WERI-Rb-1 (cell line): Measurements from ENCODE around the gene ING5.

ENCODE experiments used
- DNase-seq: peaks from one replicate; pipeline ENCODE4 v3.0.0-alpha.2; 2020
- H3K27ac ChIP-seq: fragments of 250-450 bp; sonication (Bioruptor Pico); 2 replicates; pipeline ENCODE4 v1.5.1; 2020; ENCODE audit warnings: mild to moderate bottlenecking, moderate library complexity
- H3K27me3 ChIP-seq: fragments of 250-450 bp; sonication (Bioruptor Pico); 2 replicates; pipeline ENCODE4 v1.5.1; 2021; ENCODE audit warnings: mild to moderate bottlenecking, low read depth, moderate library complexity; ENCODE audit not compliant: insufficient read depth, severe bottlenecking
- H3K36me3 ChIP-seq: fragments of 250-450 bp; sonication (Bioruptor Pico); 2 replicates; pipeline ENCODE4 v1.5.1; 2020; ENCODE audit warnings: mild to moderate bottlenecking, moderate library complexity
- H3K4me3 ChIP-seq: 2 replicates; pipeline ENCODE4 v1.5.1; 2011; ENCODE audit warnings: low read depth, mild to moderate bottlenecking, control low read depth, low read length
- H3K9me3 ChIP-seq: fragments of 250-450 bp; sonication (Bioruptor Pico); 2 replicates; pipeline ENCODE4 v1.5.1; 2021; ENCODE audit warnings: mild to moderate bottlenecking, moderate library complexity; ENCODE audit not compliant: severe bottlenecking
- TF ChIP-seq, protein P1 (sequence below): IDR thresholded peaks from 2 replicates; pipeline ENCODE4 v1.5.1; 2011; ENCODE audit warnings: low read depth, mild to moderate bottlenecking, control low read depth, inconsistent platforms, low read length

Gene ING5

DNA sequence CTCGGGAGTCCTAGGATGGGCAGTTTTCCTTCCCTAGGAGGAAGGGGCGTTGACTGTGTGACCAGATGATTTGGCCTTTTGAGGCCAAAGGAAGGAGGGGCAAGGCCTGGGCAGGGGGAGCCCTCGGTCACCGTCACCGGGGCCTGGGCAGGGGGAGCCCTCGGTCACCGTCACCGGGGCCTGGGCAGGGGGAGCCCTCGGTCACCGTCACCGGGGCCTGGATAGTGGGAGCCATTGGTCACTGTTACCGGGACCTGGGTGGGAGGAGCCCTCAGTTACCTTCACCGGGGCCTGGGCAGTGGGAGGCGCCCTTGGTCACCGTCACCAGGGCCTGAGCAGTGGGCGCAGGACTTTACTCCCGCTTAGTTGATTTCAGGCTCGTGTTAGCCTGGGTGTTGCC lies 49.9 kb downstream of the ING5 start:
- DNase-seq: no peak
- Histone ChIP-seq H3K36me3 (peaks cover 33% of the 10 kb centered on the region), H3K27me3 (no peaks in the 10 kb centered on the region), H3K27ac (no peak overlapping the region), H3K4me3 (no peak overlapping the region), H3K9me3 (no peaks in the 10 kb centered on the region)
- TF ChIP-seq, protein P1, sequence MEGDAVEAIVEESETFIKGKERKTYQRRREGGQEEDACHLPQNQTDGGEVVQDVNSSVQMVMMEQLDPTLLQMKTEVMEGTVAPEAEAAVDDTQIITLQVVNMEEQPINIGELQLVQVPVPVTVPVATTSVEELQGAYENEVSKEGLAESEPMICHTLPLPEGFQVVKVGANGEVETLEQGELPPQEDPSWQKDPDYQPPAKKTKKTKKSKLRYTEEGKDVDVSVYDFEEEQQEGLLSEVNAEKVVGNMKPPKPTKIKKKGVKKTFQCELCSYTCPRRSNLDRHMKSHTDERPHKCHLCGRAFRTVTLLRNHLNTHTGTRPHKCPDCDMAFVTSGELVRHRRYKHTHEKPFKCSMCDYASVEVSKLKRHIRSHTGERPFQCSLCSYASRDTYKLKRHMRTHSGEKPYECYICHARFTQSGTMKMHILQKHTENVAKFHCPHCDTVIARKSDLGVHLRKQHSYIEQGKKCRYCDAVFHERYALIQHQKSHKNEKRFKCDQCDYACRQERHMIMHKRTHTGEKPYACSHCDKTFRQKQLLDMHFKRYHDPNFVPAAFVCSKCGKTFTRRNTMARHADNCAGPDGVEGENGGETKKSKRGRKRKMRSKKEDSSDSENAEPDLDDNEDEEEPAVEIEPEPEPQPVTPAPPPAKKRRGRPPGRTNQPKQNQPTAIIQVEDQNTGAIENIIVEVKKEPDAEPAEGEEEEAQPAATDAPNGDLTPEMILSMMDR: no peak

DNA sequence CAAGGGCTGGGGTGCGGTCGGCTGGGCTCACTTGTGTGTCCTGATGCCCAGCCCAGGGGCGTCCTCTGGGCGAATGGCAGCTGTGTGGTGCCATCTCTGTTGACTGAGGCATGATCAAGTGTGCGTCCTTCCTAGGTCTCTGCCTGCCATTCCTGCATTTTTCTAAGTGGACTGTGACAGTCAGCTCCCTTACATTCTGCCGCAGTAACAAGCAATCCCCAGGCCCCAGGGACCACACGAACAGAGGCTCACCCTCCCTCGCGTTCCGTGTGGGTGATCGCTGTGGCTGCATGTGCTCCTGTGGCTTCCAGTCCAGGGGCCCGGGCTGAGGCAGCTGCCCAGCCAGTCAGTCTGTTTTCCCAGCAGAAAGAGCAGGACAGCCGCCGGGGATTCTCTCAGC lies 50.4 kb downstream of the ING5 start:
- peaks cover 33% of the 10 kb centered on the region for H3K36me3 ChIP-seq

DNA sequence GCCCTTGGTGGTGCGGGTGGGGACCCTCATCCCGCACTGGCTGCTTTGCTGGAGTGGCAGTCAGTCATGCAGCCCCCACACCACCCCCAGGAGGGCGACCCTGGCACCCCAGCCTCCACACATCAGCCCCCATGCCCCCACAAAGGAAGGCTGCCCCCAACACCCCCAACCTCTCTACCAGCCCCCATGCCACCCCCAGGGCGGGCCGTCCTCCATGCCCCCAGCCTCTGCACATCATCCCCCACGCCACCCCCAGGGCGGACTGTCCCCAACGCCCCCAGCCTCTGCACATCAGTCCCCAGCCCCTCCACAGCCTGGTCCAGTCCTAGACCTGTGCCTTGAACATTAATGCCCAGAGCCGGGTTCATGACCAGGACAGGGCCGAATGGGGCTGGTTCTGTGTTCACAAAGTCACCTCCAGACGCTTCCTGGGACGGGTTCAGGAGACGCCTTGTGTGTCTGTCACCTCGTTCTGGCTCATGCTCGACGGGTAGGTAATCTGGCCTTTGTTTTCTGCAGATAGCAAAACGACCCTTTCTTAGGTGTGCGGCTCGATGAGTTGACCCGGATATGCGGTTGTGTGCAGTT lies 50.9 kb downstream of the ING5 start:
- H3K9me3 ChIP-seq: no peaks in the 10 kb centered on the region
- no peak for DNase-seq
- H3K4me3 ChIP-seq: no peak overlapping the region
- peaks cover 30% of the 10 kb centered on the region for H3K36me3 ChIP-seq
- no peaks in the 10 kb centered on the region for H3K27me3 ChIP-seq
- H3K27ac ChIP-seq: peak overlapping the region; percentile 53
- TF ChIP-seq, protein P1: no peak

More for the DNA sequence above, 50.4 kb downstream of the ING5 start:
- TF ChIP-seq, protein P1: no peak
- Histone ChIP-seq H3K9me3 (no peaks in the 10 kb centered on the region), H3K27me3 (no peaks in the 10 kb centered on the region), H3K27ac (no peak overlapping the region), H3K4me3 (no peak overlapping the region)
- DNase-seq: no peak

DNA sequence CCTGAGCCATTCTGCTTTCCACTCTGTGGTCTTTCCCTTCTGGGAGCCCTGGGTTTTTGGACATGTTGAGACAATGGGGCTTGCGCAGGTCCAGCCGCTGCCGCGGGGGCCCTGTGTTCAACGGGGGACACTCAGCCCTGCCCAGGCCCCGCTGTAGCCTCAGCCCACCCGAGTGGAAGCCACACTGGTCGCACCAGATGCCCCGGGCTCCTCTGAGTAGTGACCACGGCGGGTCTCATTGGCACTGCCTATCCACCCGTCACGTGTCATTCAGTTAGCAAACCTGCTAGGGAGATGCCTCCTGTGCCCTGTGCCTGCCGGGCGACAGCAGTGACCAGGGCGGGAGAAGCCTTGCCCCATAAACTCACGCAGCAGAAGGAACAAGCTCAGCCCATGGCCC lies 51.7 kb downstream of the ING5 start:
- Histone ChIP-seq H3K9me3 (no peaks in the 10 kb centered on the region), H3K36me3 (peaks cover 29% of the 10 kb centered on the region), H3K27ac (peak overlapping the region; percentile 53), H3K27me3 (no peaks in the 10 kb centered on the region), H3K4me3 (no peak overlapping the region)
- no peak for DNase-seq
- TF ChIP-seq, protein P1: no peak

DNA sequence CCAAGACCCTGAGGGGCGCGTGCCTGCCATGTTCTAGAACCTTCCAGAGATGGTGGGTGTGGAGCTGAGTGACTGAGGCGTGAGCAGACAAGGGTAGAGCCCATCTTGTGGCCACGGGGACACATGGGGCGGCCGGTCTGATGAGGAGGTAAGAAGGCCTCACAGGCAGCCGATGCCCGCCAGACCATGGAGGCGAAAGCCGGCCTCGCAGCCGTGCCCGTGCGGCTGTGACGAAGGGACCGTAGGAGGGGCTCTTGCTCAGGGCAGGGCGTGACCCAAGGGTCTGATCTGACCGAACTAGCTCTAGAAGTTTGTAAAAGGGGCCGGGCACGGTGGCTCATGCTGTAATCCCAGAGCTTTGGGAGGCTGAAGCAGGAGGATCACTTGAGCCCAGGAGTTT lies 52.2 kb downstream of the ING5 start:
- Histone ChIP-seq H3K4me3 (no peak overlapping the region), H3K27ac (peak overlapping the region; percentile 53), H3K36me3 (peaks cover 29% of the 10 kb centered on the region), H3K27me3 (no peaks in the 10 kb centered on the region), H3K9me3 (no peaks in the 10 kb centered on the region)
- DNase-seq: no peak
- TF ChIP-seq, protein P1: no peak

DNA sequence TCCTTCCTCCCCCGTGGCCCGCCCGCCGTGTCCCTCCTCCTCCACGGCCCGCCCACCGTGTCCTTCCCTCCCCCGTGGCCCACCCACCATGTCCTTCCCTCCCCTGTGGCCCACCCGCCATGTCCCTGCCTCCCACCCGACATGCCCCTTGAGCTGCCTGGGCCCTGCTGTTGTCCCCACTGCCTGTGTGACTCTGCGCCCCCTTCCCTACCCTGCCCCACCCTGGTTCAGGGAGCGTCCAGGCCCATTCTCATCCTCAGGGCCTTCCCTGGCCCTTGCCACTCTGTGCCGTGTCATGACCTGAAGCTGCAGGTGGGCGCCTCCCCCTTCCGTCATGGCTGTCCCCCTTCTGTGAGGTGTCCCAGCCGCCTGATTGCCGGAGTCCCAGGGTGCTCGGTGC lies 53.3 kb downstream of the ING5 start:
- DNase-seq: no peak
- Histone ChIP-seq H3K27me3 (no peaks in the 10 kb centered on the region), H3K9me3 (no peaks in the 10 kb centered on the region), H3K4me3 (no peak overlapping the region), H3K27ac (no peak overlapping the region), H3K36me3 (peaks cover 33% of the 10 kb centered on the region)
- TF ChIP-seq, protein P1: no peak
